Progenitor cell of endocrine pancreas (in vitro differentiated cells): ENCODE data around the gene ZNF503. TPM values are rescaled to one million over a fixed set of nuclear protein-coding genes. Genes with fewer than 3 reads are reported as not detected.

Source experiments
- DNase-seq: peaks from one replicate; pipeline ENCODE4 v3.0.0; 2021; ENCODE audit warnings: low spot score; ENCODE audit not compliant: unreplicated experiment
- H3K27ac Mint-ChIP-seq: 2 replicates; pipeline ENCODE4 v1.8.0; 2021; ENCODE audit warnings: mild to moderate bottlenecking, moderate library complexity, mixed read lengths
- H3K27me3 Mint-ChIP-seq: 2 replicates; pipeline ENCODE4 v1.8.0; 2021; ENCODE audit warnings: mixed read lengths
- H3K36me3 Mint-ChIP-seq: 2 replicates; pipeline ENCODE4 v1.8.0; 2022; ENCODE audit warnings: mixed read lengths; ENCODE audit not compliant: insufficient read depth
- H3K4me1 Mint-ChIP-seq: 2 replicates; pipeline ENCODE4 v1.8.0; 2021; ENCODE audit warnings: low read depth, mixed read lengths
- H3K4me3 Mint-ChIP-seq: 2 replicates; pipeline ENCODE4 v1.8.0; 2021; ENCODE audit warnings: low read depth, mild to moderate bottlenecking, moderate library complexity, mixed read lengths
- H3K9me3 Mint-ChIP-seq: 2 replicates; pipeline ENCODE4 v1.8.0; 2021; ENCODE audit warnings: low read depth, mixed read lengths
- total RNA-seq: library from RNA; stranded (reverse); gene quantifications from 2 replicates; pipeline ENCODE4 v1.2.1, GENCODE V29; 2021
- TF ChIP-seq, protein P1 (sequence below): fragments of 200-600 bp; sonication (generic); IDR thresholded peaks from one replicate; pipeline ENCODE4 v1.5.0; 2021; ENCODE audit warnings: antibody characterized with exemption, mild to moderate bottlenecking; ENCODE audit not compliant: unreplicated experiment

ZNF503 gene
- total RNA-seq, 1 donor from 2014 or later, result 33.7 TPM

DNA sequence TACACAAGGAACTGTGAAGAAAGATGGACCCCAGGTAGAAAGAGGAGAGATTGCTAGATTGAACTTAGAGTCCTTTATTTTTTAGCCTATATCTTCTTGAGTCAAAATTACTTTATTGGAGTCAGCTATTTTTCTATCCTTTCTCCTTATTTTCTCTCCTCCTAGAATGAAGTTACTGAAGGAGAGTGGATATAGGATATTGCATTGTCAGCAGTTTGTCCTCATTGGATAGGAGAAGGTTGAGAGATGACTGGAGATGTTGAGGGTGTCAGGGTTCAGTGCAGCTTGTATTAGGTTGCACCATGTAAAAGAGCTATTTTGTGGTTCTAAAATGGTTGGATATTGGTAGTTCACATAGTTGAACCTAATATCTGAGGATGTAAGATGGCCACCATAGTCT, 35.3 kb upstream of the ZNF503 start:
- Mint-ChIP-seq H3K27me3 (peaks cover 73% of the 10 kb centered on the region), H3K9me3 (no peaks in the 10 kb centered on the region), H3K4me1 (peaks cover 2% of the 10 kb centered on the region), H3K4me3 (no peak overlapping the region), H3K36me3 (peaks cover 4% of the 10 kb centered on the region), H3K27ac (no peak overlapping the region)
- TF ChIP-seq, protein P1, sequence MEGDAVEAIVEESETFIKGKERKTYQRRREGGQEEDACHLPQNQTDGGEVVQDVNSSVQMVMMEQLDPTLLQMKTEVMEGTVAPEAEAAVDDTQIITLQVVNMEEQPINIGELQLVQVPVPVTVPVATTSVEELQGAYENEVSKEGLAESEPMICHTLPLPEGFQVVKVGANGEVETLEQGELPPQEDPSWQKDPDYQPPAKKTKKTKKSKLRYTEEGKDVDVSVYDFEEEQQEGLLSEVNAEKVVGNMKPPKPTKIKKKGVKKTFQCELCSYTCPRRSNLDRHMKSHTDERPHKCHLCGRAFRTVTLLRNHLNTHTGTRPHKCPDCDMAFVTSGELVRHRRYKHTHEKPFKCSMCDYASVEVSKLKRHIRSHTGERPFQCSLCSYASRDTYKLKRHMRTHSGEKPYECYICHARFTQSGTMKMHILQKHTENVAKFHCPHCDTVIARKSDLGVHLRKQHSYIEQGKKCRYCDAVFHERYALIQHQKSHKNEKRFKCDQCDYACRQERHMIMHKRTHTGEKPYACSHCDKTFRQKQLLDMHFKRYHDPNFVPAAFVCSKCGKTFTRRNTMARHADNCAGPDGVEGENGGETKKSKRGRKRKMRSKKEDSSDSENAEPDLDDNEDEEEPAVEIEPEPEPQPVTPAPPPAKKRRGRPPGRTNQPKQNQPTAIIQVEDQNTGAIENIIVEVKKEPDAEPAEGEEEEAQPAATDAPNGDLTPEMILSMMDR, result no peak
- DNase-seq, result no peak

DNA sequence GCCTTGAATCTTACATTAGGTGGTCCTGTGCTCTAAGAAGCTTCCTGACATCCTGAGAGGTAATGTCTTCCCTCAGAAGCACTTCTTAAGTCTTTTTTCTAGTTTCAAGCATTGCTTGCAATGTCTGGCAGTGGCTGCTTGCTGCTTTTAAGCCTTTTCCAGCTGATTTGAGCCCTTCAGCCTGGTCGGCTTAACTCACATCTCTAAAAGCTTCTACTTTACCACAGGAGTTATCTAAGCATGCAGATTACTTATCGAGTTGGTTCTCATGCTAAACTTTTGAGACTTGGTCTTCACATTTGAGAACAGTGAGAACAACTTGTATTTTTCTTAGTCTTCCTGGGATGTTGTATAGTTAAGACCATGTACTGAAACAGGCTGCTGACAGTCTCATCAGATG, 33.7 kb upstream of the ZNF503 start:
- DNase-seq, result no peak
- Mint-ChIP-seq H3K9me3 (no peaks in the 10 kb centered on the region), H3K4me3 (no peak overlapping the region), H3K4me1 (peaks cover 8% of the 10 kb centered on the region), H3K27ac (no peak overlapping the region), H3K27me3 (peaks cover 73% of the 10 kb centered on the region), H3K36me3 (peaks cover 4% of the 10 kb centered on the region)
- TF ChIP-seq, protein P1, result no peak

DNA sequence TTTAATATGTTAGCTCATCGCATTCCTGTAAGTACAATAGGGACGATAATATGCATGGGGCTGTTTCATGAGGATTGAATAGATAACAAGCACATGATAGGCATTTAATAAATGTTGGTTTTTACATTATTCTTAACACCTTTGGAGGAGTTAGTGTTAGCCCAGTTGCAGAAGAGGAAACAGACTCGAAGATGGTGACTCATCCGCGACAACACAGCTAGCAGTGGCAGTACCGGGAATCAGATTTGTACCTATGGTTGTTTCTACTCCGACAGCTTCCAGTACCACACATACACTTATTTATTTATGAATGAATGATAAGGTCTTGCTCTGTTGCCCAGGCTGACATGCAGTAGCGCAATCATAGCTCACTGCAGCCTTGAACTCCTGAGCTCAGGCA, 32.7 kb upstream of the ZNF503 start:
- Mint-ChIP-seq H3K4me3 (no peak overlapping the region), H3K9me3 (no peaks in the 10 kb centered on the region), H3K27me3 (peaks cover 63% of the 10 kb centered on the region), H3K36me3 (peaks cover 2% of the 10 kb centered on the region), H3K4me1 (peaks cover 17% of the 10 kb centered on the region), H3K27ac (no peak overlapping the region)
- TF ChIP-seq, protein P1, result no peak
- DNase-seq, result no peak

DNA sequence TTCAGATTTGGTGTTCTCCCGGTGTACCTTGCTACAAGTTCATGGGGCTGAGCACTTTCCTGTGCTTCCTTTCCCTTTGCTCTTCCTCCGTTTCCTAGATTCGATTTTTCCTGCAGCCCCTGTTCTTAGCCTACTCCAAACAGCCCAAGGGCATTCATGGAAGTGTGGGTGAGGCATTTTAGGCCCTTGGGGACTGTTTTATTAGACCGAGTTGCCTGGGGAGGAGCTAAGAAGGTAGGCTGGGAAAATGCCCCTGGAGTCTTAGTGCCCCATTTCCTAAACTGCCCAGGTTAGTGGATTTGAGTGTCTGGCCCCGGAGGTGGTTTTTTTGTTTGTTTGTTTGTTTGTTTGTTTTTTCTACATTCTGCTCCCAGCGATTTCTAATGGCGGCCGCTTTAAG, 31.7 kb upstream of the ZNF503 start:
- peaks cover 26% of the 10 kb centered on the region for H3K4me1 Mint-ChIP-seq
- TF ChIP-seq, protein P1, result no peak
- H3K27me3 Mint-ChIP-seq, result peaks cover 55% of the 10 kb centered on the region
- peaks cover 1% of the 10 kb centered on the region for H3K36me3 Mint-ChIP-seq
- no peaks in the 10 kb centered on the region for H3K9me3 Mint-ChIP-seq
- H3K4me3 Mint-ChIP-seq, result no peak overlapping the region
- no peak overlapping the region for H3K27ac Mint-ChIP-seq
- DNase-seq, result no peak

DNA sequence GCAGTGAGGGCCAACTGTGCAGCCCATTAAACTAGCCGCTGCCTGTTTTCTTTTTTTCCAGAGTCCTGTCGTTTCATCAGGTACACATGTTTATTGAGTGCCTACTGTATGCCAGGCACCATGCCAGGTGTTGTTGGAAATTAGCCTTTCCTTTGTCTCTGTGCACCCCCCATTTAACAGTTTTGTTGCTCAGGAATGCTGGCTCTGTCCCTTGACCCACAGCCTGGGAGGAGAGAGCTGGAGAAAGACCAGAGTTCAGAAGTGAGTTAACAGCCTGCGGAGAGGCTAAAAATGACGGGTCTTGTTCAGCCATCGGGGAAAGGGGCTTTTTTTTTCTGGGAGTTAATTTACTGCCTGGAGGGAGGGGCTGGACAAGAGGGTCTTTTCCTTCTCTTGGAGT, 31.2 kb upstream of the ZNF503 start:
- H3K4me3 Mint-ChIP-seq, result no peak overlapping the region
- H3K36me3 Mint-ChIP-seq, result peaks cover 1% of the 10 kb centered on the region
- TF ChIP-seq, protein P1, result no peak
- H3K4me1 Mint-ChIP-seq, result peaks cover 27% of the 10 kb centered on the region
- no peak for DNase-seq
- no peaks in the 10 kb centered on the region for H3K9me3 Mint-ChIP-seq
- H3K27ac Mint-ChIP-seq, result no peak overlapping the region
- peaks cover 51% of the 10 kb centered on the region for H3K27me3 Mint-ChIP-seq
